ENCODE data around the gene DAZAP2. TPM values are rescaled to one million over a fixed set of nuclear protein-coding genes. Genes with fewer than 3 reads are reported as not detected.

Gene DAZAP2
- total and polyA plus RNA-seq, 2 of the 4 experiments (the other 2 are of a cell fraction): 62.2 to 202 TPM

- no peak overlapping the region for H3K4me3 ChIP-seq (ENCODE audit: insufficient read depth, low read depth, low read length)
- H3K9ac ChIP-seq (ENCODE audit: low read depth, low read length): no peak overlapping the region
- H3K14ac ChIP-seq (replicated peaks; ENCODE audit: low read depth, low read length): no peak overlapping the region
- no peak overlapping the region for H3K4ac ChIP-seq (ENCODE audit: low read depth, low read length)
- POLR2A ChIA-PET (ENCODE audit: unreplicated experiment): no interaction called here
- H4K5ac ChIP-seq (ENCODE audit: low read depth, low read length): no peak overlapping the region
- in situ Hi-C loops (cut with MboI; ENCODE audit: low sequenced_read_pairs): no loop called here
- H2AK9ac ChIP-seq (replicated peaks; ENCODE audit: low read depth, low read length, poor library complexity): no peak overlapping the region
- no peaks in the 10 kb centered on the region for H3K27me3 ChIP-seq (ENCODE audit: control insufficient read depth, insufficient read depth, low read length)
- H3K36me3 ChIP-seq (ENCODE audit: control insufficient read depth, insufficient read depth, low read length): peaks cover 8% of the 10 kb centered on the region; the same call in 1 of the 2 replicates
- no peak for DNase-seq
- WGBS, 2 experiments (ENCODE audit: extremely low coverage in 2 of 2, insufficient read length in 1 of 2): 90% methylated on average over 2 of the region's 7 CpGs; no CpG with 5 or more reads in 1 of the 2 experiments
- no peak overlapping the region for H2BK20ac ChIP-seq (ENCODE audit: low read depth, low read length)
- H3K79me1 ChIP-seq (ENCODE audit: low read depth in 1 of 2, low read length in 2 of 2): no peaks in the 10 kb centered on the region
- no peak overlapping the region for H2BK5ac ChIP-seq (ENCODE audit: low read depth, low read length, poor library complexity, severe bottlenecking)
- intact Hi-C loops (cut with micrococcal nuclease): no loop called here
- no peaks in the 10 kb centered on the region for H4K20me1 ChIP-seq (ENCODE audit: insufficient read depth, low read length)
- H2AFZ ChIP-seq (replicated peaks; ENCODE audit: low read length, poor library complexity): no peak overlapping the region
- no peak overlapping the region for H3K4me2 ChIP-seq (ENCODE audit: low read depth, low read length)
- H3K56ac ChIP-seq (ENCODE audit: extremely low read depth, insufficient read depth, low read length): no peak overlapping the region
- H2BK15ac ChIP-seq (ENCODE audit: low read depth, low read length): no peak overlapping the region
- no peaks in the 10 kb centered on the region for H3K9me3 ChIP-seq (ENCODE audit: control insufficient read depth, insufficient read depth, low read length)
- 0 out of 2 replicates have a peak, but pooled peaks cover 2% of the 10 kb centered on the region for H3K9me1 ChIP-seq (ENCODE audit: insufficient read depth, low read length)
- H3K23ac ChIP-seq (ENCODE audit: low read depth, low read length): no peak overlapping the region
- dilution Hi-C loops (cut with HindIII; ENCODE audit: low sequenced_read_pairs, unreplicated experiment): no loop called here
- CTCF ChIA-PET: interaction anchor here (0.6 kb wide), 1 partner anchor 1204 kb away, joined by 3 read pairs; no protein-coding TSS in a partner anchor
- H3K4me1 ChIP-seq (ENCODE audit: control insufficient read depth, insufficient read depth, low read length): no peaks in the 10 kb centered on the region
- no peak overlapping the region for H3K27ac ChIP-seq (ENCODE audit: insufficient read depth, low read length)
- ATAC-seq (ENCODE audit: low read depth): no peak
- no peak overlapping the region for H4K91ac ChIP-seq (ENCODE audit: insufficient read depth, low read depth, low read length)
- H3K18ac ChIP-seq (ENCODE audit: low read depth, low read length): no peak overlapping the region
- TF ChIP-seq FOS (IDR thresholded peaks at IDR 0.05; ENCODE audit: low read depth, low read length): no peak
- no peak for TF ChIP-seq MAFK (IDR thresholded peaks at IDR 0.05; ENCODE audit: low read depth, low read length)
- no peak for TF ChIP-seq CHD1 (IDR thresholded peaks at IDR 0.05; ENCODE audit: low read depth, low read length)
- TF ChIP-seq RAD21 (IDR thresholded peaks at IDR 0.05; ENCODE audit: low read length): no peak
- TF ChIP-seq ELK1 (IDR thresholded peaks at IDR 0.05; ENCODE audit: borderline replicate concordance, low read depth, low read length): no peak
- no peak for TF ChIP-seq SMC3 (IDR thresholded peaks at IDR 0.05; ENCODE audit: low read depth, low read length)
- TF ChIP-seq USF2 (IDR thresholded peaks at IDR 0.05; ENCODE audit: low read depth, low read length): no peak
- no peak for TF ChIP-seq POLR2A (IDR thresholded peaks at IDR 0.05; ENCODE audit: low read depth, low read length)
- no peak for TF ChIP-seq BHLHE40 (IDR thresholded peaks at IDR 0.05; ENCODE audit: low read depth, low read length)
- no peak for TF ChIP-seq CEBPB (IDR thresholded peaks at IDR 0.05; ENCODE audit: low read depth, low read length)
- no peak for TF ChIP-seq NFE2L2 (IDR thresholded peaks at IDR 0.05; ENCODE audit: low read depth, low read length)
- TF ChIP-seq RCOR1 (IDR thresholded peaks at IDR 0.05; ENCODE audit: insufficient replicate concordance, low read length): no peak
- TF ChIP-seq CTCF (conservative IDR thresholded peaks at IDR 0.05; ENCODE audit: low read depth, low read length): no peak
- H2BK120ac ChIP-seq (ENCODE audit: low read depth, low read length): no peak overlapping the region
- BruUV-seq (replicated peaks): no TSS peak
- H4K8ac ChIP-seq (ENCODE audit: low read depth in 2 of 2, low read length in 2 of 2): no peak overlapping the region
- no peak overlapping the region for H2AK5ac ChIP-seq (ENCODE audit: low read depth, low read length)
Observed at GRCh38 chr12:51195841-51196240, 42.8 kb upstream of the DAZAP2 start.
